HG03060 (cell line): ENCODE measurements around the gene ADAM21.
"Not testable (repeated sequence)": the region's sequence is repeated elsewhere in the genome, so short reads cannot be mapped to it uniquely, and the experiment has no call there.

Source experiments
- ATAC-seq: cut with Tn5 transposase; IDR thresholded peaks from one replicate; pipeline ENCODE4 v1.9.1; 2021; ENCODE audit warnings: low read depth, moderate number of reproducible peaks; ENCODE audit not compliant: unreplicated experiment

Gene ADAM21

GRCh38 chr14:70475459-70475858, 23.5 kb downstream of the ADAM21 start:
- ATAC-seq: not testable (repeated sequence)

- ATAC-seq: not testable (repeated sequence)
These were observed 25.6 kb downstream of the ADAM21 start for GRCh38 chr14:70477356-70478105.

- ATAC-seq: no peak
These were observed 37.7 kb downstream of the ADAM21 start for GRCh38 chr14:70489579-70490200.

- no peak for ATAC-seq
These were observed 46.2 kb downstream of the ADAM21 start for GRCh38 chr14:70498191-70498590.
